AG04450 (cell line): Measurements from ENCODE around the gene MDN1. TPM values are rescaled to one million over a fixed set of nuclear protein-coding genes. Genes with fewer than 3 reads are reported as not detected.

ENCODE experiments used
- CTCF ChIA-PET: fragments of 300-600, 350-600 bp; formaldehyde crosslinking; extraction: SDS; loops from one replicate; lab custom pipeline; 2022; ENCODE audit warnings: antibody characterized with exemption, inconsistent platforms; lab: Charles Lee
- POLR2A ChIA-PET: fragments of 350-600 bp; formaldehyde crosslinking; extraction: SDS; loops from one replicate; lab custom pipeline; 2021; ENCODE audit warnings: antibody characterized with exemption, inconsistent platforms; lab: Yijun Ruan, JAX
- DNase-seq: peaks from one replicate; pipeline ENCODE4 v3.0.0-alpha.2; 2011; ENCODE audit warnings: low read depth, low spot score
- H3K27ac ChIP-seq: one replicate; pipeline ENCODE4 v1.5.1; 2012; ENCODE audit warnings: low read depth, low read length, control low read depth
- H3K27me3 ChIP-seq: one replicate; pipeline ENCODE4 v1.6.0; 2012; ENCODE audit warnings: low read length; ENCODE audit not compliant: control insufficient read depth, insufficient read depth
- H3K4me3 ChIP-seq: 2 replicates; pipeline ENCODE4 v1.5.1; 2011; ENCODE audit warnings: mild to moderate bottlenecking, low read depth, low read length, control low read depth
- H3K9me3 ChIP-seq: 2 replicates; pipeline ENCODE4 v1.5.1; 2012; ENCODE audit warnings: low read length; ENCODE audit not compliant: control insufficient read depth, insufficient read depth
- CTCF ChIP-seq: IDR thresholded peaks from 2 replicates; pipeline ENCODE4 v1.5.1; 2011; ENCODE audit warnings: low read depth, low read length, control low read depth, inconsistent platforms
- polyA plus RNA-seq: library from polyadenylated mRNA; depleted of rRNA; stranded (reverse); fragments of >200 nt; gene quantifications from 2 replicates; pipeline ENCODE4 v1.2.3, GENCODE V29; 2011

The MDN1 gene
- polyA plus RNA-seq, 1 experiment, result 15.8 TPM

DNA sequence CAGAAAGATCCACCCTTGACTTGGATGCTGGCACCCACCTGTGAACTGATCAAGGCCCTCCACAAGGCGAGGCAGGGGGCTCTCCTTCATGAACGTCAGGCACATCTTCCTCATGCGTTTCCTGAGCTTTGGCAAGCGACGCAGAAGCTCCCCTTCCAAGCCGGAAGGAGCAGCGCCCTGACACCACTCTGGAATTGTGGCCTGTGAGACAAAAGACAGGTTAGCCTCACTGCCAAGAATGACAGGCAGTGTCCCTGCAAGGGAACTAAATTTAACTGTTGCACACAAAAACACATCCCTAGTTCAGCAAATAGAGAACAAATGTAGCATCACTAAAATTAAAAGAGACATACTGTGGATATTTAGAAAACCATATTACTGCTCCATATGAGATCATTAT is 139.0 kb downstream of the MDN1 start:
- ChIA-PET CTCF (no interaction called here), POLR2A (no interaction called here)

DNA sequence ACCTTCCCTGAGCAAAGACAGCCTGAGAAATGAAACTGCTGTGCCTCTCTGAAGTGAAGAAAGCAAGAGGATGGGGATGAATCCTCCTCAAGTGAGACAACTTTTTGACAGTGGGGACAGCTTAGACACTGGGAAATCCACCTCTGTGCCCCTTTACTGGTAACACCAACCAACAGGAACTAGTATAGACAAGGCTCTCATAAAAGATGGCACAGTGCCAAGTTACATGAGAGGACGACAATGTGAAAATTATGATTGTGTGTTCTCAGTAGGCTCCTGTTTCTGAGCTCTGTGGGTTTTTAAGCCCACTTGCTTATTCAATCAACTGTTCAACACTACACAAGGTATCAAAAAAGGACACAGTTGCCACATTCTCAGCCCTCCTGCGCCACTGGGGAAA is 139.4 kb downstream of the MDN1 start:
- H3K4me3 ChIP-seq, result no peak overlapping the region
- ChIA-PET CTCF (no interaction called here), POLR2A (no interaction called here)
- no peaks in the 10 kb centered on the region for H3K27me3 ChIP-seq
- no peak for DNase-seq
- no peak for TF ChIP-seq CTCF
- H3K27ac ChIP-seq, result no peak overlapping the region
- H3K9me3 ChIP-seq, result no peaks in the 10 kb centered on the region

More for the DNA sequence above, 139.0 kb downstream of the MDN1 start:
- TF ChIP-seq CTCF, result no peak
- DNase-seq, result no peak
- Histone ChIP-seq H3K27me3 (no peaks in the 10 kb centered on the region), H3K27ac (no peak overlapping the region), H3K4me3 (no peak overlapping the region), H3K9me3 (no peaks in the 10 kb centered on the region)

GRCh38 chr6:89679215-89680120 is 140.1 kb downstream of the MDN1 start:
- TF ChIP-seq CTCF, result no peak
- ChIA-PET POLR2A (no interaction called here), CTCF (no interaction called here)
- Histone ChIP-seq H3K27me3 (no peaks in the 10 kb centered on the region), H3K9me3 (no peaks in the 10 kb centered on the region), H3K27ac (no peak overlapping the region), H3K4me3 (no peak overlapping the region)
- DNase-seq, result no peak

DNA sequence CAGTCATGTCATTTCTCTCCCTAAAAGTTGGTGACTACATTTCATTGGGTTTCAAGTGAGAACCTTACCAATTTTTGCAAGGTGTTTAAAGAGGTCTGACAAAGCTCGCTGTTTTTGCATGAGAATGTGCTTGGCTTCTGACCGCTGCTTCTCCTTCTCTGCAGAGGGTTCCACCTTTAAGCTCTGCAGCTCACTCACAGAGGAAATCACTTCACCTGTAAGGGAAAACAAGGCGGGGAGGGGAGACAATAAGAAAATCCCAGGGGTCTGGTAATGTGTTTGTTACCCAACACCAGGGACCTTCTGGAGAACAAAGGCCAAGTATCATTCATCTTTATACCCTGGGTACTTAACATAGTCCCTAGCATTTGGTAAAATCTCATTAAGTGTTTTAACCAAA is 141.1 kb downstream of the MDN1 start:
- Histone ChIP-seq H3K4me3 (no peak overlapping the region), H3K9me3 (no peaks in the 10 kb centered on the region), H3K27ac (no peak overlapping the region), H3K27me3 (no peaks in the 10 kb centered on the region)
- TF ChIP-seq CTCF, result no peak
- ChIA-PET CTCF (no interaction called here), POLR2A (no interaction called here)
- DNase-seq, result no peak

- no peak overlapping the region for H3K27ac ChIP-seq
- no peaks in the 10 kb centered on the region for H3K9me3 ChIP-seq
- TF ChIP-seq CTCF, result no peak
- peak; percentile 48 for DNase-seq
- POLR2A ChIA-PET, result no interaction called here
- H3K27me3 ChIP-seq, result no peaks in the 10 kb centered on the region
- CTCF ChIA-PET, result no interaction called here
- no peak overlapping the region for H3K4me3 ChIP-seq
Observed at GRCh38 chr6:89675949-89676748, 143.4 kb downstream of the MDN1 start.
